ENCODE measurements around the gene KAT8.

- no peak for TF ChIP-seq CTCF (IDR thresholded peaks at IDR 0.05; ENCODE audit: poor library complexity)
- no peak for TF ChIP-seq EZH2phosphoT487 (IDR thresholded peaks at IDR 0.05; ENCODE audit: low read depth, severe bottlenecking, unreplicated experiment)
Measured at GRCh38 chr16:31132303-31132979, 15.0 kb downstream of the KAT8 start.

Data from hepatocyte (in vitro differentiated cells).